HG02840 (cell line): Measurements from ENCODE around the gene BCL2L12.
"Not testable (repeated sequence)": the region's sequence is repeated elsewhere in the genome, so short reads cannot be mapped to it uniquely, and the experiment has no call there.

Experiments used
- ATAC-seq: cut with Tn5 transposase; IDR thresholded peaks from one replicate; pipeline ENCODE4 v1.9.1; 2021; ENCODE audit warnings: mild to moderate bottlenecking, moderate library complexity, moderate number of reproducible peaks; ENCODE audit not compliant: unreplicated experiment, low FRiP score

Gene BCL2L12

GRCh38 chr19:49701271-49701786, 35.6 kb downstream of the BCL2L12 start:
- no peak for ATAC-seq

GRCh38 chr19:49704888-49705642, 39.3 kb downstream of the BCL2L12 start:
- ATAC-seq, result no peak

GRCh38 chr19:49705919-49706318, 40.2 kb downstream of the BCL2L12 start:
- no peak for ATAC-seq

DNA sequence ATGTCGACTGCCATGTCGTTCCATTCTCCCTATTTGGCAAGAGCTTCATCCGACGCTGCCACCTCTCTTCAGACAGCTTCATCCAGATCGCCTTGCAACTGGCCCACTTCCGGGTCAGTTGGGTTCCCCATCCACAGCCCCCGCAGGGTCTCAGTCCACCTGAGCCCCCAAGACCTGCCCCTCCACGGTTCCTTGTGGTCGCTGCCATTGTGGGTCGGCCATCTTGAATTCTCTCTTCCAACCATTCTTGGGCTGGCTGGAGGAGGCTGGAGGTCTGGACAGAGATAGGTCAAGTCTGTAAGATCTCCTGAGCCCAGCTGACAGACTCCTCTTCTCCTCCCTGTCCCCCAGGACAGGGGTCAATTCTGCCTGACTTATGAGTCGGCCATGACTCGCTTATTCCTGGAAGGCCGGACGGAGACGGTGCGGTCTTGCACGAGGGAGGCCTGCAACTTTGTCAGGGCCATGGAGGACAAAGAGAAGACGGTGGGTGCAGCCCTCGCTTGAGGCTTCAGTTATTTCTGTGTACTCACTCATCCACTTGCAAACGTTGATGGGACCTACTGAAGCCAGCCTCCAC, 44.7 kb downstream of the BCL2L12 start:
- no peak for ATAC-seq

GRCh38 chr19:49712397-49712859, 46.7 kb downstream of the BCL2L12 start:
- no peak for ATAC-seq

- no peak for ATAC-seq
Measured at GRCh38 chr19:49713236-49713845, 47.6 kb downstream of the BCL2L12 start.

DNA sequence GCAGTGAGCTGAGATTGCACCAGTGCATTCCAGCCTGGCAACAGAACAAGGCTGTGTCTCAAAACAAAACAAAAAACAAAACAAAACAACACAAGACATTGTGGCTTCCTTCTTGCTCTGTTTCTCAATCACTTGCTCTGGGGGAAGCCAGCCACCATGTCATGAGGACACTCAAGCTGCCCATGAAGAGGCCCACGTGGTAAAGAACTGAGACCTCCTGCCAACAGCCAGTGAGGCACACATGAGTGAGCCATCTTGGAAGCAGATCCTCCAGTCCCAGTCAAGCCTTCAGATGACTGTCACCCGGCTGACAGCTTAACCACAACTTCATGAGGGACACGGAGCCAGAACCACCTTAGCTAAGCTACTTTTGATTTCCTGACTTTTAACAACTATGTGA, 50.4 kb downstream of the BCL2L12 start:
- no peak for ATAC-seq

- no peak for ATAC-seq
Measured at GRCh38 chr19:49718511-49718910, 52.8 kb downstream of the BCL2L12 start.

DNA sequence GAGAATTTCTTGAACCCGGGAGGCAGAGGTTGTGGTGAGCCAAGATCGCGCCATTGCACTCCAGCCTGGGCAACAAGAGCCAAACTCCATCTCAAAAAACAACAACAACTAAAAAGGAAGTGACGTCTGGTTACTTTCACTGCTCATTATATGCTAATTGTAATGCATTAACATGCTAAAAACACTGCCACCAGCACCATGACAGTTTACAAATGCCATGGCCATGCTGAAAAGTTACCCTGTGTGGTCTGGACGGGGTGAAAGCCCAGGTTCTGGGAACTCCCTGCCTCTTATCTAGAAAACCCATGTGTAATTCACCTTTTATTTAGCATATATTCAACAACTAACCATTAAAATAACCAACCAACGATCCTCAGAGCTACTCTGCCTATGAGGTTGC, 53.3 kb downstream of the BCL2L12 start:
- no peak for ATAC-seq

- not testable (repeated sequence) for ATAC-seq
Measured at GRCh38 chr19:49719420-49719819, 53.7 kb downstream of the BCL2L12 start.
